GM21717 (cell line): ENCODE data around the gene MIGA2.

ENCODE experiments used
- ATAC-seq: cut with Tn5 transposase; IDR thresholded peaks from one replicate; pipeline ENCODE4 v1.9.1; 2021; ENCODE audit warnings: mild to moderate bottlenecking, moderate library complexity; ENCODE audit not compliant: unreplicated experiment

Gene MIGA2

DNA sequence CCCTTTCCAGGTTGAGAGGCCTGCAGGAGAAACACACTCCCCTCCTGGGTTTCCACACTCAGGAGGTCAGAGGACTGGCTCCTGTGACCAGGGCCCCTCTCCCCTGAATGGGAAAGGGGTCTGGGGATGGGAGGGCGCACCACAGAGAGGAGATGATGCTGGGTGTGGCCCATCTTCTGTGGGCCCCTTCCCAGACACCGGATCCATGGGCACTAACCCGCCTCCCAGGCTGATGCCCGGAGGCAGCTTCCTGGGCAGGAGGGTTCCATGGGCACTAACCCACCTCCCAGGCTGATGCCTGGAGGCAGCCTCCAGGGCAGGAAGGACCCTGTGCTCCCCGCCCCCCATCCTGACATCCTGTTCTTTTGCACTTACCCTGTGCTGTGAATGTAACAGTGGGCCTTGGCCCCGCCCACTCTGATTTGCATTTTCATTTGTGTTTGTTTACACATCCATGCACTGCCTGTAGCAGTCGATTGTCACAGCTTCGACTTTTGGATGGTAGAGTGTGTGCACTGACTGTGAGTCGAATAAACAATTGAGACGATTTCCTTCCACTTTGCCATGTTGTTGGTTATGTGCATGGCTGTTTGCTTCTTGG, 35.2 kb downstream of the MIGA2 start:
- no peak for ATAC-seq

DNA sequence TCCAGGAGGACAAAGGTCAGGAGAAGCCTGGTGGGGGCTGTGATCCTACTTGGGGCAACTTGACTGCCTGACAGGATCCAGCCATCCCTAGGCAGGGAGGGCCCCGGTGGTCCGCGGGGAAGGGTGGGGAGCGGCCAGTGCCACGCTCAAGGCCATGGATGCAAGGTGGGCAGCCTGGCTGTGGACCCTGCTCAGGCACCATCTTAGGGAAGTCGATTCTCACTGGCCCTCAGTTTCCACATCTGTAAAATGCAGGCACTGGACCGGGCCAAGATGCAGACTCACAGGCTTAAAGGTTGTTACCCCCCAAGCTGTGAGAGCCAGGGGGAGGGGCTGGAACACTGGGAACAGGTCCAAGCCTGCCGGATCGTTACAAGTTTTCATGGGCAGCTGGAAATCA, 35.7 kb downstream of the MIGA2 start:
- no peak for ATAC-seq

DNA sequence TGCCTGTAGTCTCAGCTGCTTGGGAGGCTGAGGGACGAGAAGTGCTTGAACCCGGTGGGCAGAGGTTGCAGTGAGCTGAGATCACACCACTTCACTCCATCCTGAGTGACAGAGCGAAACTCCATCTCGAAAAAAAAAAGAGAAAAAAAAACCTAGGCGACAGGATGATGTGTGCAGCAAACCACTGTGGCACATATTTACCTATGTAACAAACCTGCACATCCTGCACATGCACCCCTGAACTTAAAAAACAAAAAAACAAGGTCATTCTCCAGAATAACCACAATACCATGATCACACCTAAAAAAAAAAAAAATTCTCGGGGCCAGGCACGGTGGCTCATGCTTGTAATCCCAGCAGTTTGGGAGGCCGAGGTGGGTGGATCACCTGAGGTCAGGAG, 37.0 kb downstream of the MIGA2 start:
- no peak for ATAC-seq

DNA sequence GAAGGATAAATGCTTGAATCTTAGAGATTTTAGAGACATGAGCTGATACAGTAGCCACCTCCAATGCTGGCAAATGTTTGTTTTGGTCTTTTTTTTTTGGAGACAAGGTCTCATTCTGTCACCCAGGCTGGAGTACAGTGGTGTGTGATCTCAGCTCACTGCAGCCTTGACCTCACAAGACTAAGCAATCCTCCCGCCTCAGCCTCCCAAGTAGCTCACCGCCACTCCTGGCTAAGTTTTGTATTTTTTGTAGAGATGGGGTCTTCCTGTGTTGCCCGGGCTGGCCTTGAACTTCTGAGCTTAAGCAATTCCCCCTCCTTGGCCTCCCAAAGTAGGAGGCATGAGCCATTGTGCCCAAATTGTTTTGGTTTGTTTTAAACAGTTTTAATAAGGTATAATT, 37.7 kb downstream of the MIGA2 start:
- ATAC-seq = no peak

DNA sequence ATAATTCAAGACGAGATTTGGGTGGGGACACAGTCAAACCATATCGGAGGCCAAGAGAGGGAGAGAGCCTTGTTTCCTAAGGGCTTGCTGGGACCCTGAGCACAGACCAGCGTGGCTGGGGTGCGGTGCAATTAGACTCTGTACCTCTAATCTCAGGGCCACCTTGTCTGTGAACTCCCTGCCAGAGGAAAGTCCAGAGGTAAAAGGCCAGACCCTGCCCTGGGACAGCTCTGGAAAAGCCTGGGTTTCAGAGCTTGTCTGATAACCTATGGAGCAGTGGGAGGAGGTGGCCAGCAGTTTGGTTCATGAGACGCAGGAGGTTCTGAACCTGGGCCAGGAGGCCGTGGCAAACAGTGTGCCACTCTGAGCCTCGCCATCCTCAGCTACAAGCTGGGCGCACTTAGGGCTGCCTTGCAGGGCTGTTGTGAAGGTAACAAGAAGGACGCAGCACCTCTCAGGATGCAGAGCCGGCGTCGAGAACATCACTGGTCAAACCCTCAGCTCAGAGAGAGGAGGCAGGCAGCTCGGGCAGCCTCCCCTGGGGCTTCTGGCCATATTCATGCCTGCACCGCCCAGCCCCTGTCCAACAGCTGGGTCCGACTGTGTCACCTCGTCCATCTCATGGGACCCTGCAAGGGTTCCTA, 39.7 kb downstream of the MIGA2 start:
- no peak for ATAC-seq

DNA sequence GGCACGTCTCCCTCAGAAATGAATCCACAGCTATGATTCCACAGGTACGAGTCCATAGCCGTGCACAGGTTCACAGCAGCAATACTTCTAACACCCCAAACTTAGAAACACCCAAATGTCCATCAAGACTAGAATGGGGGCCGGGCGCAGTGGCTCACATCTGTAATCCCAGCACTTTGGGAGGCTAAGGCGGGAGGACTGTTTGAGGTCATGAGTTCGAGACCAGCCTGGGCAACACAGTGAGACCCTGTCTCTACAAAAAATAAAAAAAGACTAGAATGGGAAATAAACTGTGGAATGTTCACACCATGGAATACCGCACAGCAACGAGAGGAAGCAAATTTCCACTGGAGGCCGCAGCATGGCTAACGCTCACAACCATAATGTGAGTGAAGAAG, 40.2 kb downstream of the MIGA2 start:
- ATAC-seq = no peak

DNA sequence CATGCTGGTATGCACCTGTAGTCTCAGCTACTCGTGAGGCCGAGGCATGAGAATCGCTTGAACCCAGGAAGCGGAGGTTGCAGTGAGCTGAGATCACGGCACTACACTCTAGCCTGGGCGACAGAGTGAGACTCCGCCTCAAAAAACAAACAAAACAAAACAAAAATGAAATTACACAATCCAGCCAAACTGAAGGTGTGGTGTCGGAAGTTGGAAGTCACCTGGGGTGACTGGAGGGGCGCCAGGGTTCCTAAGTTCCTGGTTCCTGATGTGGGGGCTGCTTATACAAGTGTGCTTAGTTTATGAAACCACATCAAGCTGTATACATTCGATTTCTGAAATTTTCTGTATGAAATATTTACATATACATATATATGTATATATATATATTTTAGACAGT, 40.8 kb downstream of the MIGA2 start:
- ATAC-seq = no peak

DNA sequence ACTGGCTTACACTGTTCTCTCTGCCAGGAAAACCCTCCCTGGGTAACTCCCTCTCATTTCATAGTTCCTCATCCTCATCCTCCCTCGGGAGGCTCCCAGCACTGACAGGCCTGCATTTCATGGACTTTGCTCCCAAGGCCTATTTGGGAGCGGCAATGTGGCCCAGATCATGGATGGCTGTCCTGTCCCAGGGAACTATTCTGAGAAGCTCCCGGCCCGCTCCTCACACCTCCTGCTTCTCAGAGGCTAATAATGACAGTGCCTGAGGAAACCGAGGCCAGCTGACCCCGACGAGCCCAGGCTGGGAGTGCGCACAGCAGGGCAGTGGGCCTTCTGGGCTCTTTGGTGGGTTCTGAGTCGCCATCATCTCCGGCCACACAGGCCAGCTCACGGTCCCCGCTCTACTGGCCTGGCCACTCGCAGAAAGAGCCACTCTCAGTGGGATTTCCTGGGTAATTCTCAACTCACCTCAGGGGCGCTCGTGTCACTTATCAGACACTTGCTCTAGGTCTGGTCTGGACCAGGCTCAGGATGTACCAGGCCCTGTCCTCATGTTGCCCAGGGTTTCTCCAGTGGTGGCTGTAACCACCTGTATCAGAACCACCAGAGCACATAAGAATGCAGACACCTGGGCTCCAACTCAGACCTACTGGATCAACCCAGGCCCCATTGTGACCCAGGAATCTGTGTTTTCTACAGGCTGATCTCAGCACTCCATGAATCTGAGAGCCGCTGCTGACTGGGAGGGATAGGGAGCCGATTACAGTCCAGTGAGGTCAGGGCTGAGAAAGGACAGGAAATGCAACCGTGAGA, 42.5 kb downstream of the MIGA2 start:
- no peak for ATAC-seq

DNA sequence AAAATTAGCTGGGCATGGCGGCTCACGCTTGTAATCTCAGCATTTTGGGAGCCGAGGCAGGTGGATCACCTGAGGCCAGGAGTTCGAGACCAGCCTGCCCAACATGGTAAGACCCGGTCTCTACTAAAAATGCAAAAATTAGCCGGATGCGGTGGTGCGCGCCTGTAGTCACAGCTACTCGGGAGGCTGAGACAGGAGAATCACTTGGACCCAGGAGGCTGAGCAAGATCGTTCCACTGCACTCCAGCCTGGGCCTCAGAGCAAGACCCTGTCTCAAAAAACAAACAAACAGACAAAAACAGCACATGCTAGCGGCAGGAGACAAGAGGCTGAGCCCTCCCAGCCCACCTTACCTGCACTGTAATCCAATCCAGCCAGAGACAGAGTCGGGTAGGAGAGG, 43.4 kb downstream of the MIGA2 start:
- ATAC-seq = no peak

DNA sequence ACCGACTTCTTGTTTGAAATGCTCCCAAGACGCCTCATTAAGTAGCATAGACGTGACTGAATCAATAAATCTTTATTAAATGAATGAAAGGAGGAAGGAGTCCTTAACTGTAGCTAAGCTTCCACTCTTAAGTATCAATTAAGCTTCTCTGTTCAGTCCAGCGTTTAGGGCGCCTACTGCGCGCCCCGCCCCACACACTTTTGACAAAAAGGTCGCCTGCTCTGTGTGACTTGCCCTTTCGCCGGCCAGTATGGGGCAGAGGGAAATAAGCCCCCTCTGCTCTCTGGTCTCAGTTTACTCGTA, 43.8 kb downstream of the MIGA2 start:
- ATAC-seq = no peak

DNA sequence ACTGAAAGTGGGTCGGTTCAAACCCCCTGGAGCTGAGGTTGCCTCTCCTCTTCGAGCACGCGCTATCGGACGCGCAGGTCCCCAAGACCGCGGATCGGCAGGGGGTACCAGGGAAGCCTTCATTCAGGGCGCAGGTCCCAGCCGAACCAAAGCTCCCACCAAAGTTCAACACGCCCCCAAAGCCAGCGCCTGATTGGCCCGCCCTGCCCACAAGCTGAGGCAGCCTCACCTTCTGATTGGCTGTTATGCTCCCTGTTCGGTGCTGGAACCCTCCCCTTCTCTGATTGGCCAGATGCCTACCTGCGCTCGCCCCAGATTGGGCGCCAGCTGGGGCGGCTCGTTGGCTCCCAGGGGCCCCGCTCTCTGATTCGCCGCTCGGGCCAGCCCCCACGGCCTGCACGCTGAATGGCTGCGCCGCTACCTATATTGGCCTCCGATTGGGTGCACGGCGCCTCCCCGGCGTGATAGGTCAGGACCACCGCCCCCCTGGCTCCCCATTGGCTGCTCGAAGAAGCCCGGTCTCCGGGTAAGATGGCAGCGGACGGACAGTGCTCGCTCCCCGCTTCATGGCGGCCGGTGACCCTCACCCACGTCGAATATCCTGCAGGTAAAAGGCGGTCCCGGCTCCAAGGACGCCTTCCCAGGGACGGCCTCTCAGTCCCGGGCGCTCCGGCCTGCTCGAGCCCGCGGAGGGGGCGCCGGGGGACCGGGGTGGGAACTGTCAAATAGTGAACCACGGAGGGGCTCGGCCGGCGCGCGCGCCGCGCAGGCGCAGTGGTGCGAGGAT, 44.4 kb downstream of the MIGA2 start, which contains the start of gene DOLPP1:
Gene DOLPP1 (plus strand): TSS at position 511 of the 787 bp plus-strand sequence. CDS start 21 bp downstream, at position 532.
- ATAC-seq = peak; percentile 89

DNA sequence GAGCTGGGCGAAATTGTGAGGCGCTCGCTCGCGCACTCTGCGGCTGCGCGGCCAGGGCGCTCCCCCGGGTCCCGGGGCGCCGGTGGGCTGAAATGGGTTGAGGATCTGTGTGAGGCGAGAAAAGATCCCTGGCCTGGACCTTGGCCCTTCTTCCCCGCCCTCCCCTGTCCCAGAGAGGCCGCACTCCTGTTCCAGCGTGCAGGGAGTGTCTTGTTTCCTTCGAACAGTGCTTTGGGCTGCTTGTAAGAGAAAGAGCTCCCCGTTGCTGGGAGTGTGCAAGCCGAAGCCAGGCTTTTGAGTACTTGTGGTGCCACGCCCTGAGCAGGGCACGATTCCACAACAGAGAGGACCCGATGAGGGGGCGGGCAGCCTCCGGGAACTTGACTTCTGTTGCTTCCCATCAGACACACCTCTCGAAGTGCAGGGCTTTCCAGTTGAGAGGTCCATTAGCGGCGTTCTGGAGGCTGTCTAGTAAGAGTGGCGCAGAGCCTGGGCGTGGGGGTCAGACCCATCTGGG, 45.0 kb downstream of the MIGA2 start:
- ATAC-seq = peak; percentile 1

DNA sequence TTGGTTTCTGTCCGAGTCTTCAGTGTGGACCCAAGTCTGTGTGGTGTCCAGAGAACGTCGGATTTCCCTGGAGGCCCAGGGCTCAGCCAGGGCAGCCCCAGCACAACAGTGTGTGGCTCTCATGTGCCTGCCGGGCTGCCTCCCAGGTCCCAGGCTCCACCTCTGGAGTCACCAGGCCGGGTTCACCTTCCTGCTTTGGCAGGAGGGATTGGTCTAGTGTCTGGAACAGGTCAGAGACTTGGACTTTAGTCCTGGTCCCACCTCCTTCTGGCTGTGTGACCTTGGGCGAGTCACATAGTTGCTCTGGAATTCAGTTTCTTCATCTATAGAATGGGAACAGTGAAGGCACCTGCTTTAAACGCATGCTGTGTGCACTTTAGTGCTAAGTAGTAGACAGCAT, 47.7 kb downstream of the MIGA2 start:
- no peak for ATAC-seq

DNA sequence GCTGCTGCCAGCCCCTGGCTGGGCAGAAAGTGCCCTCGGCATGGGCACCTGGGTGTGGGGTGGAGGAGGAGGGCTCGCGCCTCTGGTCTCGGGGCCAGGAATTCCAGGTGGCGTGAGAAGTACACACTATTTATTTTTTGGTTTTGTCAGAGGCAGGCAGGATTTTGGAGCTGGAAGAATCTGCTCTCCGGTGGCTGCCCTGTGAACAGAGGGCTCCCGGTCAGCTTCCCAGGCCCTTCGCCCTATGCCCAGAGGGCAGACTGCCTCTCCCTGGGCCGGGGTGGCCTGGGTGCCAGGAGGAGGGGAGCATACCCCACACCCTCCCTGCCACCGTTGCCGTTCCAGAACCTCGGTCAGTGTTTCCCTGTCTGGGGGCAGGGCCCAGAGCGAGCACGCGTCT, 52.8 kb downstream of the MIGA2 start:
- ATAC-seq = no peak

DNA sequence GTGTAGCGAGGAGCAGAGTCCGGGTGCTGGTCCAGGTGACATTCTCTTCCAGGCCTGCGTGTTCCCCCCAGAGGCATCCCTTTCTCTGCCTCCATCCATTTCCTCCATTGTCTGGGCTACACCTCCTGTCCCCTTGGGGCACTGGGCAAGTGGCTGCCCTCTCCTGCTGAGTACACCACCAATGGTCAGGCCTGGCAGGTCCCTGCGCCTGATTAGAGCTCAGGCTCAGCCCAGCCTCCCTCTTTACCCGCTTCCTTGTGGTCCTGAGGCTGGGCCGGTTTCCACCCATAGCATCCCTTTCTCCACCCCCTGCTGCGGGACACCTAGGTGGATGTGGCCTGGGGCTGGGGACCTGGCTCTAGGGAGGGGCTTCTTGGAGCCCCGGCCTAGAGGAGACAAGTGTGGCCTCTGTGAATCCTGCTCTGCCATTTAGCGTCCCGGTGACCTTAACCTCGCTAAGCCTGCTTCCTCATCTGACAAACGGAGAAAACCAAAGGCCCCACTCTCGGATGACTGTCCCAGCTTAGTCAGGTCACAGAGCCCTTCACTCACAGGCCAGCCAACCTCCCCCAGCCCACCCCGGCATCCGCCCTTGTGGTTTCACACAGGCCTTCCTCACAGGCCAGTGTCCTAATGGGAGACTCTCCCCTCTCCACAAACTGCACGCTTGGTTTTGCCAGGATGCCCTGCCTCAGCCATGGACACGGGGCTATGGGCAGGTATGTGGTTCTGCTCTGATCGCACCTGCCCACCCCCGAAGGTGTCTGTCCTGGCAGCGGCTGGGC, 57.4 kb downstream of the MIGA2 start:
- no peak for ATAC-seq

DNA sequence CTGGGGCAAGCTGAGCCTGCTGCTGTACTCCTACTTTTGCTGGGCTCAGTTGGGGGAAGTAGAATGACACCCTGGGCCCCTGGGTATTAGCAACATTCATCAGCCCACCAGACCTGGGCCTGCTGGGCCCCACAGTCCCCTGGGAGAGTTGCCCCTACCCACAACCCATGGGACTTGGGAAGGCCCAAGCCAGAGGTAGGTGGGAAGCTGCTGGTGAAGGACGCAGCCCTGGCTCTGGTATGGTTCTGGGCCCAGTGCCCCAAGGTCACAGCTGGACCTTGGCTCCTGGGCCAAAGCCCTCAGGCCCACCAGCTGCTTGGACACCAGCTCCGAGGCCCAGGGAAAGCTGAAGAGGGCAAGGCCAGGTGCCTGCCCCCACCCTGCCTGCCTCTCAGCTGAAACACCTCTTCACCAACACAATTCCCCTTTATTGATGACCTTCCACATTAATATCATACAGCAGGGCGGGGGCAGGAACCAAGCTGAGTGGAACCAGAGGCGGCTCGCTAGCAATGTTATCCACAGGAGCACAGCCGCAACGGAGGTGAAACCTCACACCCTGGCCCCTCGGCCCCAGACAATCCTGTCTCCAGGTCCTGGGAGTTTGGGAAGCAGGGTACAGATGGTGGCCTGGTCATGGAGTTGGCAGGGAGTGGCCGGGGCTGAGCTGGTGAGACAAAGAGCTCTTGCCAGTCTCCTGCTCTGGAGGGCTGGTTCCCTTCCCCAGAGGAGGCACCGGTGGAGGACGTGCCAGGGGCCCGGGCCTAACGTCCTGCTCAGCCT, 58.2 kb downstream of the MIGA2 start:
- no peak for ATAC-seq

DNA sequence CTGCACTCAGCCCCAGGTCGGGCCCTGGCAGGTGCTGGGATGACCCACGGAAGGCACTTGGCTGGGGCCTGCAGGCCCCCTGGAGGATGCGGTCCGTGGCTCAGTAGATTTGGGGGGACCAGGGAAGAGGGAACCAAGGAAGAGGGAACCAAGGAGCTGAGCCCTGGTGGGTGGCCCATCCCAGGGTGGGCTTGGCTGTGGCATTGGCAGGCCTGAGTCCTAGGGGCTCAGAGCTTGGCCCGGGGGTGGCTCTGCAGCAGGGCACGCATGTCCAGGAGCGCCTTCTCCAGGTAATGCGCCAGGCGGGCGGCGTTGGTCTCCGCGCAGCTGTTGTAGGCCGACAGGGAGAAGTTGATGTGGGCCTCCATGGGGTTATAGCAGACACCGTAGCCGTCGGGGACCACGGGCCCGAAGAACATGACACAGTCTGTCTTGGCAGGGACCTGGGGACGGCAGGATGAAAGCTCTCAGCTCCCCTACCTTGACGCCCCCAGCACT, 58.8 kb downstream of the MIGA2 start:
- no peak for ATAC-seq

DNA sequence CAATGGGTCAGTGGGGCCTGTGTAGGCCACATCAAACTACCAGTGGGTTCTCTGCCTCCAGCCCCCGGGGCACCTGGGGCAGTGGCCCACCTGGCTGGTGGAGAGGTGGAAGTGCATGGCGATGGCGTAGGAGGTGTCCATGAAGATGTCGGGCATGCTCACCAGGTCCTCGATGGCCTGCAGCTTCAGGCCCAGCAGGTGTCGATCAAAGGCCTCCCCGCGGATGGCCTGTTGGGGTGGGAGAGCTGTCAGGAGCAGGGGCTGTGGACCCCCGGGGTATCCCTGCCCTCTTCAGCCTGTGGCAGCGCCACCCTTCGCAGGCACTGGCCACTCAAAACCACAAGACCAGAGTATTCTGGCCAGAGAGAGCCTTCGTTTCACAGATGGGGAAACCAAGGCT, 59.5 kb downstream of the MIGA2 start:
- ATAC-seq = no peak

DNA sequence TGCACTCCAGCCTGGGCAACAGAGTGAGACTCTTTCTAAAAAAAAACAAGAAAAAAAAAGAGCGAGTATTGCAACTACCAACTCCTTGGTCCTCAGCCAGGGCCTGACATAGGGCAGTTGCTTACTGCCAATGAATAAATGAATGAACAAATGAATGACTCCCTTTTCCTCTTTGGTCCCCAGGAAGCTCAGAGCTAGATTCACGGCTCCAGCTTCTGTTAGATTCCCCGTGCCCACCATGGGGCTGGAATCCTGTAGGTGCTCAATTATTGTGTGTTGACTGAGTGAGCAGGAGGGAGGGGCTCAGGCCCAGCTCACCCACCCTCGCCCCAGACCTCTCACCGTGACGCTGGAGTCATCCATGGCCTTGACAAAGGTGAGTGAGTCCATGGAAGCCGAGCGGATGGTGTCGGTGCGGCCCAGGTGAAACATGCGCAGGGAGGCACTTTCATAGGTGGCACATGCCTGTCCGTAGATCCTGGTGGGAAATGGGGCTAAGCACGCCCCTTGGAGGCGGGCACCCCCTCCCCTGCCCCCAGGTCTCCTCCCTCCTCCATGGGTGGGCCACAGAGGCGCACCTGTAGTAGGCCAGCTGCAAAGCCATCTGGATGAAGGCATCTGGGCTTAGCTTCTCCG, 61.4 kb downstream of the MIGA2 start:
- no peak for ATAC-seq
